ENCODE results near the gene XIRP1.

XIRP1 gene

DNA sequence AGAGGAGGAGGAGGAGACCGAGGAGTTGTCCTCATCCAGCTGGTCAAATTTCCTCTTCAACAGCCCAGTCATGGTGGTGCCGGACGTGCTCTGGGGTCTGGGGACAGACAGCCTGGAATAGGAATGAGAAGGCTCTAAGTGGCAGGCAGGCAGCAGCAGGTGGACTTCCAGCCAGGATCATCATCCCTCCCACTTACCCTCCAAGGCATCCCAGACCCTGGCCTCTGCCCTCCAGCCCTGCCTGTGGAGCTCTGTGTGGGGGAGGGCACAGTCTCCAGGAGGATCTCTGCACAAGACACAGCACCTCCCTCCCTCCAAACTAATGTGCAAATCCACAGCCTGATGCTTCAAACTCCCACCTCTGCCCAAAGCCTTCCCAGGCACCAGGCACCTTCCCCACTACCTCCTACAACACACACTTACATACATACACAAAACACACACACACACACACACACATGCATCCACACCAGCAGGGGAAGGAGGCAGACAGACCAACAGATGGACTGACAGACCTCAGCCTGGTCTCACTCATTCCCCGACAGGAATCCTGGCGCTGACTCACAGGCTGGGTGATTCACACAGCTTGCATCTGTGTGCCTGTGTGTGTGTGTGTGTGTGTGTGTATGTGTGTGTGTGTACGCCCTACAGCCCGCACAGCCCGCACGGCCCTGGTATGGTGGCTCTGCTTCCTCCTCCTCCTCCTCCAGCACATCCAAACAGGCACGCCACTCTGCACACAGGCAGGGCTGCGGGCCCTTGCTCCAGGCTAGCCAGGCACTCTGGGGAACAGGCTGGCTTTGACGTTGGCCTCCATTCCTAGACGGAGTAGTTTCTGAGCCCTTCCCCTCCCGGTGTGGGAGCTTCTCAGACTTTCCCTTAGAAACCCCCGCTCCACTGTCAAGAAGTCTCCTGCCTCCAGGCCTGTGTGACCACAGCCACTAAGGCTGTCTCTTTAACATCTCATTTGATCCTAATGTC, 45.5 kb downstream of the XIRP1 start:
- peaks cover 27% of the 10 kb centered on the region for H4K20me1 ChIP-seq (ENCODE audit: insufficient read depth, low read length)
- H3K9ac ChIP-seq (ENCODE audit: low read length): peak overlapping the region; percentile 71
- peak overlapping the region; percentile 94 for H3K4me2 ChIP-seq (ENCODE audit: low read length)
- no peaks in the 10 kb centered on the region for H3K9me3 ChIP-seq (ENCODE audit: insufficient read depth, low read length)
- peak overlapping the region; percentile 80 for H3K27ac ChIP-seq (ENCODE audit: low read length)
- H3K36me3 ChIP-seq (replicated peaks; ENCODE audit: low read depth, low read length): peaks cover 41% of the 10 kb centered on the region
- H3K4me3 ChIP-seq (ENCODE audit: low read length): peak overlapping the region; percentile 66
- H3K4me1 ChIP-seq (ENCODE audit: low read length): peaks cover 61% of the 10 kb centered on the region
- TF ChIP-seq EZH2phosphoT487 (IDR thresholded peaks at IDR 0.05; ENCODE audit: low read depth): no peak
- TF ChIP-seq CTCF (IDR thresholded peaks at IDR 0.05; ENCODE audit: low read depth, low read length): no peak
- H2AFZ ChIP-seq (ENCODE audit: low read depth, low read length): no peak overlapping the region
- no peaks in the 10 kb centered on the region for H3K27me3 ChIP-seq (ENCODE audit: low read depth, low read length)
- H3K79me2 ChIP-seq (ENCODE audit: low read length): peaks cover 53% of the 10 kb centered on the region

DNA sequence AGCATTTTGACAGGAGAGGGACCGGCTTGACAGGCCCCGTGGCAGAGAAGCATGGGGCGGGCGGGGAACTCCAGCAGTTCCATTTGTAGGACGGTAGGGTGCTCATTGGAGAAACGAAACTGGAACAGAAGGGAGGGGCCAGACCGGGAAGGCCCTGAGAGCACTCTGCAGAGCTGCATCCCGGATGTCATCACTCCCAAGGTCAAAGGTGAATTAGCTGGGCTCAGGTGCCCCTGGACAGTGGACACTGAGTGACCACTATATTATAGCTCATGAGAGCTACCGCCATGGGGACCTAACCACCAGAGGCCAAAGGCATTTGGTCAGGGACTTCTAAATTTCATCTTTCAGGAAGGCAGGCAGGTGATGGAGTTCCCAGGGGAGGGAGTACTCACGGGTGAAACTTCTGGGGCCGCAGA, 46.3 kb downstream of the XIRP1 start:
- Histone ChIP-seq H4K20me1 (ENCODE audit: insufficient read depth, low read length) (peaks cover 22% of the 10 kb centered on the region), H3K27me3 (ENCODE audit: low read depth, low read length) (no peaks in the 10 kb centered on the region), H3K9ac (ENCODE audit: low read length) (no peak overlapping the region), H3K4me1 (ENCODE audit: low read length) (peaks cover 53% of the 10 kb centered on the region), H3K79me2 (ENCODE audit: low read length) (peaks cover 45% of the 10 kb centered on the region), H3K4me2 (ENCODE audit: low read length) (no peak overlapping the region; the same call in 1 of the 2 replicates), H2AFZ (ENCODE audit: low read depth, low read length) (no peak overlapping the region), H3K36me3 (replicated peaks; ENCODE audit: low read depth, low read length) (peaks cover 48% of the 10 kb centered on the region), H3K4me3 (ENCODE audit: low read length) (no peak overlapping the region), H3K9me3 (ENCODE audit: insufficient read depth, low read length) (no peaks in the 10 kb centered on the region), H3K27ac (ENCODE audit: low read length) (no peak overlapping the region)
- TF ChIP-seq EZH2phosphoT487 (IDR thresholded peaks at IDR 0.05; ENCODE audit: low read depth) (no peak), CTCF (IDR thresholded peaks at IDR 0.05; ENCODE audit: low read depth, low read length) (no peak)

DNA sequence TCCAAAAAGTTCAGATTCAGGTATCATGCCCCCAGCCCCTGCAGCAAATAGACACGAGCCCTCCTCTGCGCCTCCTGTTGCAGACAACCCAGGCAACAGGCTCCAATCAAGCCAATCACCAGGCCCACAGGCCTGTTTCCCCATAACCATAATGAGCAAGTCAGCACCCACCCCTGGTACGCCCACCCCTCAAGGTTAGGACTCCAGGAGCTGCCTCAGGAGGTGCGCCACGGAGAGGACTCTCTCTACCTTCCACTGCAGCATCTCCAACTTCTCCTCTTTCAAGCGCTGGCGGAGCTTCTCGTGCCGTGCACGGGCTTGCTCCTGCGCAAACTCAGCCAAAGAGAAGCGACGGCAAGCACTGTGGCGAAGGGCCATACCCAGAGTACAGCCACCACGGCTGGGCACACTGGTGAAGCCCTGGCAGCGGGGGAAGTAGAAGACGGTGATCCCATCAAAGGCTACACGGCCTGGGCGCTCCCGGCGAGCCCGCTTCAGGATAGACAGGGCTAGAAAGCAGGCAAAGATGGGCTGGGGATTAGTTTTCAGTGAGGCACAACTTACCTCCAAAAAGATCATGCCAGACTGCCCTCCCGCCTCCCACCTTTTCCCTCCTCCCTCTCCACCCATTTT, 47.5 kb downstream of the XIRP1 start:
- Histone ChIP-seq H3K9me3 (ENCODE audit: insufficient read depth, low read length) (no peaks in the 10 kb centered on the region), H3K9ac (ENCODE audit: low read length) (no peak overlapping the region), H3K4me1 (ENCODE audit: low read length) (peaks cover 41% of the 10 kb centered on the region), H3K4me3 (ENCODE audit: low read length) (no peak overlapping the region), H3K27ac (ENCODE audit: low read length) (no peak overlapping the region), H3K4me2 (ENCODE audit: low read length) (no peak overlapping the region), H3K27me3 (ENCODE audit: low read depth, low read length) (no peaks in the 10 kb centered on the region), H3K79me2 (ENCODE audit: low read length) (peaks cover 32% of the 10 kb centered on the region), H2AFZ (ENCODE audit: low read depth, low read length) (no peak overlapping the region), H3K36me3 (replicated peaks; ENCODE audit: low read depth, low read length) (peaks cover 57% of the 10 kb centered on the region), H4K20me1 (ENCODE audit: insufficient read depth, low read length) (peaks cover 11% of the 10 kb centered on the region)
- TF ChIP-seq EZH2phosphoT487 (IDR thresholded peaks at IDR 0.05; ENCODE audit: low read depth) (no peak), CTCF (IDR thresholded peaks at IDR 0.05; ENCODE audit: low read depth, low read length) (no peak)

All from OCI-LY3 (cell line).